Activated T-helper 2 cell treated with anti-CD3 and anti-CD28 coated beads, Interferon-gamma antibody, Interleukin-2, Interleukin-4, amounts not matched to agents 10 μg/mL and 5 μg/mL and 100 μg/mL, durations not matched to agents 14 hours and 24 hours and 36 hours (primary cell): Measurements from ENCODE around the gene NPHS1. TPM values are rescaled to one million over a fixed set of nuclear protein-coding genes. Genes with fewer than 3 reads are reported as not detected.
"Not testable (repeated sequence)": the region's sequence is repeated elsewhere in the genome, so short reads cannot be mapped to it uniquely, and the experiment has no call there.

Experiments
- DNase-seq: peaks from one replicate; pipeline ENCODE4 v3.0.0; 2021; ENCODE audit warnings: low spot score
- H3K27ac Mint-ChIP-seq: one replicate; pipeline ENCODE4 v1.8.0; 2021; ENCODE audit warnings: mixed read lengths
- H3K27me3 Mint-ChIP-seq: one replicate; pipeline ENCODE4 v1.8.0; 2021; ENCODE audit warnings: low read depth, mixed read lengths
- H3K36me3 Mint-ChIP-seq: one replicate; pipeline ENCODE4 v1.8.0; 2021; ENCODE audit warnings: low read depth, mixed read lengths
- H3K4me1 Mint-ChIP-seq: one replicate; pipeline ENCODE4 v1.8.0; 2021; ENCODE audit warnings: low read depth, mixed read lengths
- H3K4me3 Mint-ChIP-seq: one replicate; pipeline ENCODE4 v1.8.0; 2021; ENCODE audit warnings: low read depth, mild to moderate bottlenecking, moderate library complexity, mixed read lengths
- H3K9me3 Mint-ChIP-seq: one replicate; pipeline ENCODE4 v1.8.0; 2021; ENCODE audit warnings: mixed read lengths
- intact Hi-C: fragments of 100-400 bp; cut with micrococcal nuclease; formaldehyde crosslinking; loops from one replicate; pipeline ENCODE4 v1.15.1; 2023
- total RNA-seq: library from RNA; stranded (reverse); gene quantifications from 2 replicates; pipeline ENCODE4 v1.2.3, GENCODE V29; 2022

The NPHS1 gene
- total RNA-seq, 1 donor from 2014 or later = 0.05 TPM

DNA sequence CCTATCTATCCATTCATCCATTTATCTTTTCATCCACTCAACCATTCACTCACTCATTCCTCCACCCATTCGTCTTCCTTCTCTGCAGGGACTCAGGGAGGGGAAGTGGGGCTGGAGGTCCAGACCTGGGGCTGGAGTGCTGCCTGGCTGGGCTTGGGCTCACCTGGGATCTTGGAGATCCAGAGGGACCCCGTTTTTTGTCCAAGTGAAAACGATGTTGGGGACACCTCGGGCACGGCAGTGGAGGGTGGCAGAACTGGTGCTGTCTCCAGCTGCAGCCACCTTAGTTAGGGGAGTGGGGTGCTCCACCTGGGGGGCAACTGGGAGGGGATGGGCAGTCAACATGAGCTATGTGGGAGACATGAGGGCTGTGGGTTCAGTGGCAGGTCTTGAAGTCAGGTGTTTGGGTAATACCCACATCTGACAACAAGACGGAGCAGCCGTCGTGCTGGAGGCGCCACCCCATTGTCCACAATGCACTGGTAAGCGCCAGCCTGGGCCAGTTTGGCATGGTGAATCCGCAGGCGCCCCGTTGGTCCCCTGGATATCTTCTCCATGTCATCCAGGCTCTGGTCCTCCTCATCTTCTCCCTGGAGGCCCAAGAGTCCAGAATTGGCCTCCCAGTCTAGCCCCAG is 10.2 kb downstream of the NPHS1 start:
- Mint-ChIP-seq H3K9me3 (peaks cover 4% of the 10 kb centered on the region), H3K36me3 (no peaks in the 10 kb centered on the region), H3K27me3 (peaks cover 44% of the 10 kb centered on the region), H3K27ac (no peak overlapping the region), H3K4me3 (no peak overlapping the region), H3K4me1 (peaks cover 7% of the 10 kb centered on the region)
- intact Hi-C loops = no loop called here
- no peak for DNase-seq

DNA sequence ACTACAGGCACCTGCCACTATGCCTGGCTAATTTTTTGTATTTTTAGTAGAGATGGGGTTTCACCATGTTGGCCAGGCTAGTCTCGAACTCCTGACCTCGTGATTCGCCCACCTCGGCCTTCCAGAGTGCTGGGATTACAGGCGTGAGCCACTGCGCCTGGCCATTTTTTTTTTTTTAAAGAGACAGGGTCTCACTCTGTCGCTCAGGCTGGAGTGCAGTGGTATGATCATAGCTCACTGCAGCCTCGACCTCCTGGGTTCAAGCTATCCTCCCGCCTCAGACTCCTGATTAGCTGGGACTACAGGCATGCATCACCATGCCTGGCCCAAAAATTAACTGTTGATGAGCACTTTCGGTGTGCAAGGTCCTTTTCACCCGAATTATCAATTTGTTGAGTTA is 16.2 kb downstream of the NPHS1 start:
- H3K4me1 Mint-ChIP-seq, DNase-seq, H3K9me3 Mint-ChIP-seq, H3K36me3 Mint-ChIP-seq, H3K27ac Mint-ChIP-seq, intact Hi-C loops, H3K4me3 Mint-ChIP-seq, H3K27me3 Mint-ChIP-seq: not testable (repeated sequence)

DNA sequence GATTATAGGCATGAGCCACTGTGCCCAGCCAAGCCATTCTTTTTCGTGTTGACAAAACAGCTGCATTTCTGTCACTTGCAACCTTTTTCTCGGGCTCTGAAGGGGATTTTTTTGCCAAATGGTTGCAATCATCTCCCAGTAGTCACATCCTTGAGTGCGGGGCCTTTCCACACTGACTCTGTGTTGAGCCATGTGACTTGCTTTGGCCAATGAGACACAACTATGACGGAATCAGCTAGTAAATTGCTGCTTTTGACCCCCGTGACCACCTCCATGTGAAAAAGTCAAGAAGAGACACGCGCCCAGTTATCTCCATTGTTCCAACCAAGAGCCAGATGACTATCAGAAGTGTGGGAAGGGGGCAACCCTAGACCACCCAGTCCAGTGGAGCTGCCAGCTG is 18.3 kb downstream of the NPHS1 start:
- H3K4me3 Mint-ChIP-seq = no peak overlapping the region
- H3K36me3 Mint-ChIP-seq = no peaks in the 10 kb centered on the region
- intact Hi-C loops = no loop called here
- H3K27ac Mint-ChIP-seq = no peak overlapping the region
- no peak for DNase-seq
- peaks cover 3% of the 10 kb centered on the region for H3K27me3 Mint-ChIP-seq
- peaks cover 2% of the 10 kb centered on the region for H3K9me3 Mint-ChIP-seq
- H3K4me1 Mint-ChIP-seq = no peaks in the 10 kb centered on the region

DNA sequence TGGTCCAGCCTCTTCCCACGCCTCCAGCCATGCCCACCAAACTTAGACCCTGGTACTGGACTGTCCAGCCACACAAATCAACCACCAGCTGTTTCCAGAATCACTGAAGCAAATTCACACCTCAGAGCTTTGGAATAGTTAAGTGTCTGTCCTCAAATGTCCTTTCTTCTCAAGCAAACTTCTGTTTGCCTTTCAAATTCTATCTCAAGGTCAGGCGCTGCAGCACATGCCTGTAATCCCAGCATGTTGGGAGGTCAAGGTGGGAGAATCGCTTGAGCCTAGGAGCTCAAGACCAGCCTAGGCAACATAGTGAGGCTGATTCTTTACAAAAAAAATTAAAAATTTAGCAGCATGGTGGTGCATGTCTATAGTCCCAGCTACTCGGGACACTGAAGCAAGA is 20.2 kb downstream of the NPHS1 start:
- no peak overlapping the region for H3K4me3 Mint-ChIP-seq
- no peaks in the 10 kb centered on the region for H3K36me3 Mint-ChIP-seq
- H3K9me3 Mint-ChIP-seq = no peaks in the 10 kb centered on the region
- H3K4me1 Mint-ChIP-seq = no peaks in the 10 kb centered on the region
- H3K27ac Mint-ChIP-seq = no peak overlapping the region
- intact Hi-C loops = no loop called here
- peaks cover 3% of the 10 kb centered on the region for H3K27me3 Mint-ChIP-seq
- no peak for DNase-seq

DNA sequence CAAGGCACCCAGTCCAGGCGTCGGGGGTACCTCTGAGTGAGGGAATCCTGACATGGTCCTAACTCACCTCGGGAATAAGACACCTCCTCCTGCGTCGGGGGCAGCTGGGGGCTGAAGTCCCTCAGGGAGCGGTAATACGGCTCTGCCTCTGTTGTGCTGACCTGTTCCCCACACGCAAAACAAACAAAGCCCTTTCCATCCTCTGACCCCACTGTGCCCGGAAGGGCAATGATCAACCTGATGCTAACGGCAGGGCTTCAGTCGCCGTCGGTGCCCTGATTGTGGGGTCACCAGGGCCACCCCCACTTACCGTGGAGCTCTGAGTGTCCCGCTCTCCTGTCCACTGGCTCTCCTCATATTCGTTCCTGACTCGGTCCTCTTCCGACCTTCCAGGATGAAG is 21.3 kb downstream of the NPHS1 start:
- H3K4me3 Mint-ChIP-seq = no peak overlapping the region
- no peaks in the 10 kb centered on the region for H3K9me3 Mint-ChIP-seq
- no peaks in the 10 kb centered on the region for H3K4me1 Mint-ChIP-seq
- no peak overlapping the region for H3K27ac Mint-ChIP-seq
- no peaks in the 10 kb centered on the region for H3K27me3 Mint-ChIP-seq
- H3K36me3 Mint-ChIP-seq = no peaks in the 10 kb centered on the region
- no peak for DNase-seq
- intact Hi-C loops = no loop called here

DNA sequence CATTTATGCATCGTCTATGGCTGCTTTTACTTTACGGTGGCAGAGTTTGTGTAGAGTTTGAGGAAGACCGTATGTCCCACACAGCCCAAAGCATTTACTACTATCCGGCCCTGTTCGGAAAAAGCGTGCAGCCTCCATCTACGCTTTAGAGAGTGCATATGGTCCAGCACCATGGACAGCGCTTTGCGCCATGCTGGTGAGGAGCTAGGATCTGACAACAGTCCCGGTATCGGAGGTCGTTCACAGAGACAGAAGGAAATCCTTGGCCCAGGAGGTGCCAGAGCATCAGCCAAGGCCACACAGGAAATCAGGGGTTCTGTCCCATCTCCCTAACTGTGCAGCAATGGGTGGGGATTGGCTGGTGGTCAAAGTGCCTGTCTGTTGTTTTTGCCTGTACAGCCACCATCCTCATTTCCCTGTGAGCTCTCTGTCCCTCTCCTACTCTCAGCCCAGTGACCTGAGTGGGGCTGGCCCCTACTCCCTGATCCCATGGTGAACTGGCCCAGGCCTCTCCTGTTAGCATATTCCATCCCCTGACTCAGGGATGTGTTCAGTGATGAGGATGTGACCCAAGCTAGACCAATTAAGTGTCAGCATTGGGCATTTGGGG is 23.5 kb downstream of the NPHS1 start:
- no peaks in the 10 kb centered on the region for H3K36me3 Mint-ChIP-seq
- H3K27me3 Mint-ChIP-seq = no peaks in the 10 kb centered on the region
- no peak overlapping the region for H3K27ac Mint-ChIP-seq
- DNase-seq = peak; percentile 45
- no peak overlapping the region for H3K4me3 Mint-ChIP-seq
- intact Hi-C loops = no loop called here
- H3K9me3 Mint-ChIP-seq = no peaks in the 10 kb centered on the region
- H3K4me1 Mint-ChIP-seq = no peaks in the 10 kb centered on the region

DNA sequence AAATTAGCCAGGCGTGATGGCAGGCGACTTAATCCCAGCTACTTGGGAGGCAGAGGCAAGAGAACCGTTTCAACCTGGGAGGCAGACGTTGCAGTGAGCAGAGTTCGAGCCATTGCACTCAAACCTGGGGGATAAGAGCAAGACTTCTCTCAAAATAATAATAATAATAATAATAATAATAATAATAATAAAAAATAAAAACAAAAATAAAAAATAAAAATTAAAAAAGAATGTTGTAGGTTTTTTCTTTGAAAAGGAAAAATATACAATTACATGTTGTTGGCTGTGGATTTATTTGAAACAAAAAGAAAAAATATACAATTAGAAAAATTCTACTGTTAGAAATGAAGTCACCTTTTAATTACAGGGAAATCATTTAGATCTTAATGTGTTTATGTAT is 28.2 kb downstream of the NPHS1 start:
- H3K9me3 Mint-ChIP-seq = no peaks in the 10 kb centered on the region
- H3K27ac Mint-ChIP-seq = no peak overlapping the region
- no peaks in the 10 kb centered on the region for H3K36me3 Mint-ChIP-seq
- H3K27me3 Mint-ChIP-seq = peaks cover 1% of the 10 kb centered on the region
- peaks cover 4% of the 10 kb centered on the region for H3K4me1 Mint-ChIP-seq
- no peak overlapping the region for H3K4me3 Mint-ChIP-seq
- DNase-seq = no peak
- intact Hi-C loops = no loop called here

DNA sequence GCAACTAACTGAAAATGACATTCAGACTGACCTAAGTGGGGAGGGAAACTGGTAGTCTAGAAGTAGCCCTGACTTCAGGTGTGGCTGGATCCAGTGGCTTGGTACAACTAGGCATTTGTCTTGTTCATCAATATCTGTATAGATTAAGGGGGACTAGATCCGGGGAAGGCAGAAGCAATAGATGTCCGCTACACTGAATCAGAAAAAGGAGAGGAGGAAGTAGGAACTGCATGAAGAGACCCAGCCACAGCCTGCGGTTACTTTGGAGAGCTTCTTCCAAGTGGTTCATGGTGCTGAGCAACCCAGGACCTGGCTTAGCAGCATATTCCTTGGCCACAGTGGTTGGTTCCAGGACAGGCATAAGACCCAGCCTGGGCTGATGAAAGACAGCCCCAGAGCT is 29.7 kb downstream of the NPHS1 start:
- intact Hi-C loops = no loop called here
- Mint-ChIP-seq H3K27ac (no peak overlapping the region), H3K36me3 (no peaks in the 10 kb centered on the region), H3K4me3 (no peak overlapping the region), H3K9me3 (no peaks in the 10 kb centered on the region), H3K27me3 (peaks cover 5% of the 10 kb centered on the region), H3K4me1 (peaks cover 4% of the 10 kb centered on the region)
- DNase-seq = no peak

DNA sequence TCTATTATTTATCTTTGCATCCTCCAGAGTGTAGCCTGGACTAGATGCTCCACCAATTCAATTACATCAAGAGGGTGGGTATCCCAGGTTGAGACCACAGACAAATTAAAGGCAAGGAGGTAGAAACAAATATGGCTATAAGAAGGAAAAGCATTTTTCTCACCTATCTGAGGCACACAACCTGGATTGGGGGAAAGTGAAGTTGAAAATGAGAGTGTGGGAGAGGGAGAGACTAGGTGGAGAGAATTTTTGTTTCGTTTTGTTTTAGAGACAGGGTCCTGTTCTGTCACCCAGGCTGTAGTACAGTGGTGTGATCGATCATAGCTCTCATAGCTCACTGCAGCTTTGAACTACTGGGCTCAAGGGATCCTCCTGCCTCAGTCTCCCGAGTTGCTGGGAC is 33.9 kb downstream of the NPHS1 start:
- intact Hi-C loops = no loop called here
- H3K27ac Mint-ChIP-seq = no peak overlapping the region
- H3K4me1 Mint-ChIP-seq = peaks cover 4% of the 10 kb centered on the region
- H3K27me3 Mint-ChIP-seq = peaks cover 9% of the 10 kb centered on the region
- H3K36me3 Mint-ChIP-seq = no peaks in the 10 kb centered on the region
- H3K9me3 Mint-ChIP-seq = no peaks in the 10 kb centered on the region
- no peak overlapping the region for H3K4me3 Mint-ChIP-seq
- no peak for DNase-seq

DNA sequence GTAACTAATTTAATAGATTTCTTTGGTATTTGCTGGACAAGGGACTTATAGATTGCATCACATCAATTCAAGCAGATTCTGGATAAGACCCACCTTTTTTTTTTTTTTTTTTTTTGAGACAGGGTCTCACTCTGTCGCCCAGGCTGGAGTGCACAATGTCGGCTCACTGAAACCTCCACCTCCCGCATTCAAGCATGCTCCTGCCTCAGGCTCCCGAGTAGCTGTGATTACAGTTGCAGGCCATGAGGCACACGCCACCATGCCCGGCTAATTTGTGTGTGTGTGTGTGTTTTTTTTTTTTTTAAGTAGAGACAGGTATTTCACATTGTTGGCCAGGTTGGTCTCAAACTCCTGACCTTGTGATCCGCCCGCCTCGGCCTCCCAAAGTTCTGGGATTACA is 35.5 kb downstream of the NPHS1 start:
- H3K27ac Mint-ChIP-seq = no peak overlapping the region
- H3K27me3 Mint-ChIP-seq = peaks cover 7% of the 10 kb centered on the region
- DNase-seq = no peak
- intact Hi-C loops = no loop called here
- H3K9me3 Mint-ChIP-seq = no peaks in the 10 kb centered on the region
- H3K4me1 Mint-ChIP-seq = peaks cover 4% of the 10 kb centered on the region
- H3K36me3 Mint-ChIP-seq = no peaks in the 10 kb centered on the region
- H3K4me3 Mint-ChIP-seq = no peak overlapping the region

DNA sequence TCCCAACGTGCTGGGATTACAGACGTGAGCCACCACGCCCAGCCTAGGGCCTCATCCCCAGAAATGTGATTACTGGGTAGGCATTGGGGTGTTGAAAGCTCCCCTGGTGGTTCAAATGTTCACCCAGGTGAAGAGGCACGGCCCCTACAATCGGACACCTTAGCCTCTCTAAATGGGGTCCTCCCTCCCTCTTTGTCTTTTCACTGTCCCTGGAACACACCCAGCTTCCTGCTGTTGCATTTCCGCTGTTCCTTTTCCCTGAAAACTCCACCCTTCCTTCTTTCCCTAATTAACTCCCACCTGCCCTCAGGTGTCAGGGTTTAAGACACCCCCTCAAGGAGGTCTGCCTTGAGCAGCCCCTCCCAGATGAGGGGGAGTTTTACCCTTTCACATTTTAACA is 36.0 kb downstream of the NPHS1 start:
- H3K4me1 Mint-ChIP-seq = peaks cover 4% of the 10 kb centered on the region
- H3K9me3 Mint-ChIP-seq = no peaks in the 10 kb centered on the region
- no peak overlapping the region for H3K27ac Mint-ChIP-seq
- intact Hi-C loops = no loop called here
- no peak overlapping the region for H3K4me3 Mint-ChIP-seq
- H3K36me3 Mint-ChIP-seq = no peaks in the 10 kb centered on the region
- peaks cover 7% of the 10 kb centered on the region for H3K27me3 Mint-ChIP-seq
- no peak for DNase-seq

DNA sequence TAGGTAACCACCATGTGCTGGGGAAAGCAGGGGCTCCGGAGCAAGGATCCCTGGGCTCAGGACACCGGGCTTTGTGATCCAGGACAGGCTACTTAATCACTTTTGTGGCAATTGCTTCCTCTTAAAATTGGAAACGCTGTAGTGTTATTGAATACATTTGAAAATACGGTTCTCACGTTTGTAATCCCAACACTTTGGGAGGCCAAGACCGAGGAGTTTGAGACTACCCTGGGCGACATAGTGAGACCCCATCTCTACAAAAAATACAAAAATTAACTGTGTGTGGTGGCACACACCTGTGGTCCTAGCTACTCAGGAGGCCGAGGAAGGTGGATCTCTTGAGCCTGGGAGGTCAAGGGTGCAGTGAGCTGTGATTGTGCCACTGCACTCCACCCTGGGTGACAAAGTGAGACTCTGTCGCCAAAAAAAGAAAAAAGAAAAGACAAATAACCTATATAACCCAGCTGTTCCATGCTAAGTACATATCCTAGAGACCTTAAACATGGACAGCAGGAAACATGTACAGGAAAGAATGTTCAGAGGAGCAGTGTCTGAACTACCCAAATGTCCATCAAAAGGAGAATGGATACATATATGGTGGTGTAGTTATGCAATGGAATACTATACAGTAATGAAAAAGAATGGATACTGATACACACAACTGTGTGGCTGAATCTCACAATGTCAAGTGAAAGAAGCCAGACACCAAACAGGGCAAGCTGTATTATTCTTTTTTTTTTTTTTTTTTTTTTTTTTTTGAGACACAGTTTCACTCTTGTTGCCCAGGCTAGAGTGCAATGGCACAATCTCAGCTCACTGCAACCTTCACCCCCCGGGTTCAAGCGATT is 39.0 kb downstream of the NPHS1 start:
- H3K36me3 Mint-ChIP-seq = no peaks in the 10 kb centered on the region
- no peak overlapping the region for H3K4me3 Mint-ChIP-seq
- H3K27ac Mint-ChIP-seq = no peak overlapping the region
- intact Hi-C loops = no loop called here
- no peaks in the 10 kb centered on the region for H3K4me1 Mint-ChIP-seq
- H3K9me3 Mint-ChIP-seq = no peaks in the 10 kb centered on the region
- no peak for DNase-seq
- peaks cover 6% of the 10 kb centered on the region for H3K27me3 Mint-ChIP-seq
